ENCODE data around the gene ITGAV.

- TF ChIP-seq CTCF (conservative IDR thresholded peaks at IDR 0.05; ENCODE audit: low read length) = no peak
- no peak for TF ChIP-seq EZH2phosphoT487 (IDR thresholded peaks at IDR 0.05; ENCODE audit: borderline replicate concordance)
Measured at GRCh38 chr2:186575302-186575701, 14.6 kb upstream of the ITGAV start.
